HG03520 (cell line): Measurements from ENCODE around the gene SNX19.
A peak's percentile ranks its signal among the peaks of the same experiment; 100 is the strongest.
"Not testable (repeated sequence)": the region's sequence is repeated elsewhere in the genome, so short reads cannot be mapped to it uniquely, and the experiment has no call there.

ENCODE experiments used
- ATAC-seq: cut with Tn5 transposase; IDR thresholded peaks from one replicate; pipeline ENCODE4 v1.9.1; 2021; ENCODE audit warnings: mild to moderate bottlenecking, moderate library complexity; ENCODE audit not compliant: unreplicated experiment

Gene SNX19

GRCh38 chr11:130916238-130916855 lies at the start of gene SNX19:
TSS of gene SNX19 (minus strand) at chr11:130916479. CDS start at chr11:130915939, 540 bp downstream.
- peak; percentile 96 for ATAC-seq

DNA sequence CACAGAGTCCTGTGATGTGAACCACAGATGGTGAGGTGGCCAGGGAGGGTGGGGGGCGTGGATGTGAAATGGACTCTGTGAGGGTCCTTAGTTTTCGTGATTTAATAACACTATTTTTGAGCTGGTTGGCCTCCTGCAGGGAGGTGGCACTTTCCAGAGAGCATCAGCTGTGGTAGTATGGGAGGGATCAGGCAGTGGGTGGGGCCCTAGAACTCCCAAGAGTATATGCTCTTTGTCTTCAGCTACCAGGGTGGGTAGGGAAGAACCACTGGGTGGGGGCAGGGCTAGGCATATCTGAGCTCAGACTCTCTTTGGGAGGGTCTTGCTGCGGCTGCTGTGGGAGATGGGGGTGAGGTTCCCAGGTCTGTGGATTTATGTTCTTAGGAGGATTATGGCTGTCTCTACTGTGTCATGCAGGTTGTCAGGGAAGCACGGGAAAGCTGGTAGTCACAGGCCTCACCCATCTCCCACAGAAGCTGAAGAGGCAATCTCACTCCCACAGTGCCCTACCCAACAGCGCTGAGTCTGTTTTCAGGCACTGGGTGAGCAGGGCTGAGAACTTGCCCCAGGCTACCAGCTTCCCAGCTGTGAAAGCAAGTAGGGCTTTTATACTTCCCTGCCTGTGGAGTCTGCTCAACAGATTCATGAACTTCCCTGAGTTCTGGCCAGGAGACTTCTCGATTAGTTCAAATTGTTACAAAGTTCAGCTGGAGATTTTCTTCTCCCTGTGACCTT lies 47.9 kb upstream of the SNX19 start:
- ATAC-seq, result no peak

- no peak for ATAC-seq
Measured at GRCh38 chr11:130947889-130948288, 31.6 kb upstream of the SNX19 start.

GRCh38 chr11:130947481-130947880 lies 31.2 kb upstream of the SNX19 start:
- ATAC-seq, result no peak

- ATAC-seq, result no peak
Measured at GRCh38 chr11:130947058-130947457, 30.8 kb upstream of the SNX19 start.

DNA sequence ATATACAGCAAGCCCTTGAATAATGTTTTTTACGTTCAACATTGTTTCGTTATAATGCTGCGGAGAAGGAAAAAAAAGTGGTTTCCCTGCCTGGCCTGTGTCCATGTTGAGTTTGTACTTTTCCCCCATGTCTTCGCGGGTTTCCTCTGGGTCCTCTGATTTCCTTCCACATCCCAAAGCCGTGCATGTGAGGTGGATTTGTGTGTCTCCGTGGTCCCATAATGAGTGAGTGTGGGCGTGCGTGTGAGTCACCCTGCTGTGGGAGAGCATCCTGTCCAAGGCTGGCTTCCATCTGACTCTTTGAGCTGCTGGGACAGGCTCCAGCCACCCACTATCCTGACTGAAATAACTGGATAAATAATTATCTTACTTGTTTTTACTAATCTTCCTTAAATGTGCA lies 29.6 kb upstream of the SNX19 start:
- ATAC-seq, result no peak

DNA sequence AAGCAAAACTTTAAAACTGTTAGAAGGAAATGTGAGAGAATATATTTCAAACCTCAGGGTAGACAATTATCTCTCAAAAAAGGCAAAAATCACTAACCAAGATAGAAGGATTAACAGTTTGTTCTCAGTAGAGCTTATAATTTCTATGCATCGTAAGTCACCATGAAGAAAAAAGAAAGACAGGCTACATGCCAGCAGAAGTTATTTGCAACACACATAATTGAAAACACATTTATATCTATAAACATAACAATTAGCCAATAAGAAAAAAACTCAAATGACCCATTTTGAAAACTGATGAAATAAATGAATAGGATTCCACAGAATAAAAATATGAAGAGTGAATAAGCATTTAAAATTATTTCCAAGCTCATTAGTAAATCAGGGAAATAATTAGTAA lies 24.4 kb upstream of the SNX19 start:
- no peak for ATAC-seq

- ATAC-seq, result no peak
Measured at GRCh38 chr11:130937051-130937450, 20.8 kb upstream of the SNX19 start.

GRCh38 chr11:130932086-130932712 lies 15.9 kb upstream of the SNX19 start:
- no peak for ATAC-seq

DNA sequence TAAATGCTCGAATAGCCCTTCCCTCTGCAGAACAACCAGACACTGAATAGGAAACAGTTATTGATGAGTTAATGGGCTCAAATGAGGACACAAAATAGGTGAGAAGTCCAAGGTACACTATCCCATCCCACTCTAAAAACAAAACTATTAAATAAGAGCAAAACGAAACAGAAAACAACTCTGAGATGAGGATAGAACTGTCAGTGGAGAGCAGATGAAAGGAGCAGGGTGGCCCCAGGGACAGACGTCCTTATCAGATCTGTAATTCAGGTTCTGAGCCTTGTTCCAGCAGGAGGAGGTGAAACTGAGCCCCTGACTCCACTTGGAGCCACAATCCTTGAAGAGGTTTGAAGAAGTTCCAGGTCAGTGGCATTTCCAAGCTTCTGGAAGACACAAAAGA lies 8.5 kb upstream of the SNX19 start:
- ATAC-seq, result no peak

GRCh38 chr11:130920612-130921011 lies 4.3 kb upstream of the SNX19 start:
- not testable (repeated sequence) for ATAC-seq

GRCh38 chr11:130918081-130918480 lies 1.8 kb upstream of the SNX19 start:
- ATAC-seq, result no peak

DNA sequence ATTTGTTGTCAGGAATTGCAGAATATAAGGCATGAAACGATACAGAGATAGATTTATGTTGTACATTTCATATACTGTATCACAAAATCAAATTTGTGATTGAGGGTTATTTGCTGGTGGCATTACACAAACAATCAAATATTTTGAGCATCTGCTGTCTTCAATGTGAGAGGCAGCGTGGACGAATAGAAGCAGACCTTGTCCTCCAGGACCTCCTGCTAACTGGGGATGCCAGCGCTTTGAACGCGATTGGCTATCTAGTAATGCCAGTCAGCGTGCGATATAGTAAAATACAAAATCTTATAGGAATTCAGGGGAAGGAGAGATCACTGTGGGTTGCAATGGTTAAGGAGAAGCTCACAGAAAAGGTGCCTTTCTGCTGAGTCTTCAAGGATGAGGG lies 631 bp upstream of the SNX19 start:
- ATAC-seq, result no peak

- peak; percentile 28 for ATAC-seq
Measured at GRCh38 chr11:130915603-130916237, 559 bp downstream of the SNX19 start.

DNA sequence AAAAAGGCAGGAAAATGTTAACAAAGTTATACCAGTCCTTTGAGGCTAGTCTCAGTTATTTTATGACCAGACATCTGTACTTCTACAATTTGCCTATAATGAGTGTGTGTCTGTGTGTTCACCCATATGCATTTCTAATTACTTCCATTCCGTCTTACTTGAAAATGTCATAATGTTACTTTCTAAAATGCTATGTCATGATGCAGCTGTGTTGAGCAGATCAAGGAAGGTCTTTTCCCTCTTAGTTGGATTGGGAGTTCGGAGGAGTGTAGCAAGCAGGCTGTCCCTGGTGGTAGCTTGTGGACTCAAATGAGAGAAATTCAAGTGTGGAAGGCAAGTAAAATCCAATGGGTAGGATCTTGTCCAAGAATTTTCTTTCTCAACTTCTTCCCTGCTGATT lies 3.0 kb downstream of the SNX19 start:
- no peak for ATAC-seq

GRCh38 chr11:130912552-130912951 lies 3.7 kb downstream of the SNX19 start:
- ATAC-seq, result no peak

GRCh38 chr11:130911306-130911705 lies 5.0 kb downstream of the SNX19 start:
- no peak for ATAC-seq

DNA sequence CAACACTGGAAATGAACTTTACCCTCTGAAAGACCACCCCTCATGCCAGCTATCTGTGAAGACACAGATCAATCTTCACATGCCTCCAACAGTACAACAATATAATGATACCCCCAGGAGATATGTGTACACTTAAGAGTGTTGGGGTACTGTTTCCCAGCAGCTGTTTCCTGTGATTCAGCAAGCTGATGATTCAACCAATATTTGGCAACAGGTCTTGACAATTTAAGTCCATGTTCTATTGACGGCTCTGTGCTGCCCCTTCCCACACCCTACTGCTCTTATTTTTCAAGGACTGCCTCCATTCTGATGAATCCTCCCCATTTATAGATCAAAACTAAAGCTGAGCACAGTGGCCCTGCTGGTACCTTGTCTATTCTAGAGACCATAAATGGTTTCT lies 6.6 kb downstream of the SNX19 start:
- ATAC-seq, result no peak

GRCh38 chr11:130908770-130909625 lies 7.3 kb downstream of the SNX19 start:
- ATAC-seq, result no peak

DNA sequence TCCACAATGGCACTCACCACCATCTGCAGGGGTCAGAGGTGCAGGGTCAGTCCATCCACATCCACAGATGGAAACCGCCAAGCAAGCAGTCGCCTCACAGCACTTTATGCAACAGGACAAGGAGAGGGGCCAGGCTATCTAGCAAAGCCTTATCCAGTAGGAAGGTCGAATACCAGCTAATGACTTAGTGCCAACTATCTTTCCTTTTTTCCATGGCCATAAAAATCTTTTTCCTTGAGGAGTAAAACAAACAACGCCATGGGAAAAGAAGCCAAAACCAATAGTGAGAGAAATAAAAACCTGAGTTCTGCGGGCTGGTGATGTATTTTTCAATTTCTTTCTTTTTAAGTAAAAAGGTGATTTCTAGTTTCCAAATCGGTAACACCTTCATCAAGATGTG lies 8.2 kb downstream of the SNX19 start:
- ATAC-seq, result no peak

GRCh38 chr11:130907229-130907628 lies 9.1 kb downstream of the SNX19 start:
- no peak for ATAC-seq
